Airway epithelial cell (primary cell): ENCODE measurements around the gene RNH1. TPM values are rescaled to one million over a fixed set of nuclear protein-coding genes. Genes with fewer than 3 reads are reported as not detected.

ENCODE experiments used
- total RNA-seq: library from RNA; depleted of rRNA; stranded (reverse); fragments of >200 nt; gene quantifications from 2 replicates; pipeline ENCODE4 v1.2.3, GENCODE V29; 2015

The RNH1 gene
- total RNA-seq = 293 and 326 TPM in 2 replicates

GRCh38 chr11:506995-507726, at the start of gene RNH1:
TSS of gene RNH1 (minus strand) at chr11:507242. CDS start at chr11:502162, 5,080 bp downstream.

GRCh38 chr11:536841-537621, 30.0 kb upstream of the RNH1 start, which contains the start of gene LRRC56:
TSS of gene LRRC56 (plus strand) at chr11:537527. CDS start at chr11:540685, 3,158 bp downstream.

GRCh38 chr11:535519-536454, 28.7 kb upstream of the RNH1 start, which contains the start of gene HRAS:
TSS of gene HRAS (minus strand) at chr11:535576.

GRCh38 chr11:449889-450808, 56.9 kb downstream of the RNH1 start, which contains the start of gene PTDSS2:
TSS of gene PTDSS2 (plus strand) at chr11:450279. CDS start at chr11:450456, 177 bp downstream.

Other genes starting within 250 kb of the RNH1 start
- gene NLRP6, start 228.8 kb downstream of the RNH1 start, total RNA-seq = not detected in 2 replicates
- 3.7 and 4.0 TPM in 2 replicates for gene PGGHG, start 218.1 kb downstream of the RNH1 start, total RNA-seq
- gene IFITM5, start 207.7 kb downstream of the RNH1 start, total RNA-seq = not detected in 2 replicates
- gene IFITM2, start 199.4 kb downstream of the RNH1 start, total RNA-seq = 15.2 and 17.1 TPM in 2 replicates
- 16.4 and 26.9 TPM in 2 replicates for gene IFITM1, start 193.2 kb downstream of the RNH1 start, total RNA-seq
- 57.6 and 138 TPM in 2 replicates for gene IFITM3, start 186.4 kb downstream of the RNH1 start, total RNA-seq
- gene B4GALNT4, start 137.7 kb downstream of the RNH1 start, total RNA-seq = 43.2 and 82.5 TPM in 2 replicates
- 520 and 527 TPM in 2 replicates for gene PKP3, start 113.0 kb downstream of the RNH1 start, total RNA-seq
- gene SIGIRR, start 92.2 kb downstream of the RNH1 start, total RNA-seq = 11.2 and 15.7 TPM in 2 replicates
- gene ANO9, start 65.2 kb downstream of the RNH1 start, total RNA-seq = 10.5 and 18.0 TPM in 2 replicates
- 61.4 and 62.0 TPM in 2 replicates for gene PTDSS2, start 57.0 kb downstream of the RNH1 start, total RNA-seq
- 123 and 134 TPM in 2 replicates for gene HRAS, start 28.3 kb upstream of the RNH1 start, total RNA-seq
- gene LRRC56, start 30.3 kb upstream of the RNH1 start, total RNA-seq = 0.23 and 0.56 TPM in 2 replicates
- 0.56 and 1.7 TPM in 2 replicates for gene LMNTD2, start 53.5 kb upstream of the RNH1 start, total RNA-seq
- gene RASSF7, start 53.7 kb upstream of the RNH1 start, total RNA-seq = 82.9 and 90.5 TPM in 2 replicates
- 26.3 and 30.6 TPM in 2 replicates for gene PHRF1, start 69.2 kb upstream of the RNH1 start, total RNA-seq
- 6.9 and 12.0 TPM in 2 replicates for gene IRF7, start 108.7 kb upstream of the RNH1 start, total RNA-seq
- gene CDHR5, start 117.7 kb upstream of the RNH1 start, total RNA-seq = not detected in 2 replicates
- not detected in 2 replicates for gene SCT, start 119.9 kb upstream of the RNH1 start, total RNA-seq
- gene DRD4, start 130.0 kb upstream of the RNH1 start, total RNA-seq = not detected in 2 replicates
- 24.2 and 27.1 TPM in 2 replicates for gene DEAF1, start 188.0 kb upstream of the RNH1 start, total RNA-seq
- gene TMEM80, start 188.6 kb upstream of the RNH1 start, total RNA-seq = 18.9 and 28.6 TPM in 2 replicates
- 117 and 146 TPM in 2 replicates for gene EPS8L2, start 199.0 kb upstream of the RNH1 start, total RNA-seq
- gene TALDO1, start 240.2 kb upstream of the RNH1 start, total RNA-seq = 301 and 355 TPM in 2 replicates